Hematopoietic multipotent progenitor cell treated with erythropoietin and hydrocortisone succinate and interleukin-3 and kit ligand, for 6 days (in vitro differentiated cells): Measurements from ENCODE around the gene NELL1.

ENCODE experiments used
- DNase-seq: peaks from one replicate; pipeline ENCODE4 v3.0.0-alpha.2; 2015

NELL1 gene

GRCh38 chr11:21614961-21615360 is 945.6 kb downstream of the NELL1 start:
- DNase-seq, result no peak

- no peak for DNase-seq
These were observed 946.6 kb downstream of the NELL1 start for GRCh38 chr11:21615955-21616371.

- DNase-seq, result no peak
These were observed 953.2 kb downstream of the NELL1 start for GRCh38 chr11:21622566-21622965.

GRCh38 chr11:21622995-21623394 is 953.6 kb downstream of the NELL1 start:
- DNase-seq, result no peak
